NT2/D1 (cell line): Measurements from ENCODE around the gene AGBL1.

ENCODE experiments used
- DNase-seq: peaks from one replicate; pipeline ENCODE4 v3.0.0-alpha.2; 2011; ENCODE audit warnings: low read depth, low spot score
- H3K27me3 ChIP-seq: 2 replicates; pipeline ENCODE4 v1.6.0; 2011; ENCODE audit warnings: mild to moderate bottlenecking; ENCODE audit not compliant: insufficient read length, insufficient read depth
- H3K36me3 ChIP-seq: 2 replicates; pipeline ENCODE4 v1.6.1; 2011; ENCODE audit warnings: mild to moderate bottlenecking, low read length, mixed read lengths; ENCODE audit not compliant: insufficient read depth, insufficient read length
- H3K4me1 ChIP-seq: 2 replicates; pipeline ENCODE4 v1.5.1; 2011; ENCODE audit not compliant: insufficient read depth, insufficient read length
- H3K4me3 ChIP-seq: 2 replicates; pipeline ENCODE4 v1.5.1; 2011; ENCODE audit warnings: low read depth; ENCODE audit not compliant: insufficient read length
- H3K9ac ChIP-seq: 2 replicates; pipeline ENCODE4 v1.6.0; 2011; ENCODE audit warnings: low read depth; ENCODE audit not compliant: insufficient read length
- H3K9me3 ChIP-seq: 2 replicates; pipeline ENCODE4 v1.5.1; 2011; ENCODE audit warnings: mild to moderate bottlenecking, low read length; ENCODE audit not compliant: insufficient read depth
- SUZ12 ChIP-seq: IDR thresholded peaks from 2 replicates; pipeline ENCODE4 v1.6.1; 2011; ENCODE audit not compliant: insufficient read length, insufficient read depth; ENCODE audit errors: extremely low read depth
- YY1 ChIP-seq: IDR thresholded peaks from 2 replicates; pipeline ENCODE4 v1.6.1; 2011; ENCODE audit not compliant: insufficient read length, insufficient read depth
- ZNF274 ChIP-seq: IDR thresholded peaks from 2 replicates; pipeline ENCODE4 v1.6.1; 2011; ENCODE audit warnings: mild to moderate bottlenecking, low read depth, low read length

AGBL1 gene

GRCh38 chr15:86237111-86237500 is 157.4 kb downstream of the AGBL1 start:
- Histone ChIP-seq H3K9me3 (no peaks in the 10 kb centered on the region), H3K9ac (peak overlapping the region; percentile 46), H3K27me3 (no peaks in the 10 kb centered on the region), H3K4me3 (no peak overlapping the region), H3K4me1 (peaks cover 3% of the 10 kb centered on the region), H3K36me3 (no peaks in the 10 kb centered on the region)
- TF ChIP-seq ZNF274 (no peak), YY1 (no peak), SUZ12 (no peak)
- no peak for DNase-seq

GRCh38 chr15:86247249-86247955 is 167.7 kb downstream of the AGBL1 start:
- no peak overlapping the region for H3K4me3 ChIP-seq
- TF ChIP-seq YY1 (no peak), ZNF274 (no peak), SUZ12 (no peak)
- no peaks in the 10 kb centered on the region for H3K9me3 ChIP-seq
- H3K9ac ChIP-seq: no peak overlapping the region
- H3K4me1 ChIP-seq: no peaks in the 10 kb centered on the region
- H3K27me3 ChIP-seq: no peaks in the 10 kb centered on the region
- DNase-seq: no peak
- H3K36me3 ChIP-seq: no peaks in the 10 kb centered on the region

GRCh38 chr15:86255247-86255646 is 175.6 kb downstream of the AGBL1 start:
- no peaks in the 10 kb centered on the region for H3K36me3 ChIP-seq
- TF ChIP-seq ZNF274 (no peak), SUZ12 (no peak)
- H3K9ac ChIP-seq: no peak overlapping the region
- H3K4me3 ChIP-seq: no peak overlapping the region
- H3K9me3 ChIP-seq: no peaks in the 10 kb centered on the region
- H3K27me3 ChIP-seq: no peaks in the 10 kb centered on the region
- no peaks in the 10 kb centered on the region for H3K4me1 ChIP-seq
- DNase-seq: no peak

GRCh38 chr15:86256628-86257027 is 177.0 kb downstream of the AGBL1 start:
- H3K9ac ChIP-seq: no peak overlapping the region
- TF ChIP-seq YY1 (no peak), SUZ12 (no peak), ZNF274 (no peak)
- H3K4me3 ChIP-seq: no peak overlapping the region
- no peaks in the 10 kb centered on the region for H3K4me1 ChIP-seq
- no peaks in the 10 kb centered on the region for H3K9me3 ChIP-seq
- H3K27me3 ChIP-seq: no peaks in the 10 kb centered on the region
- DNase-seq: no peak
- no peaks in the 10 kb centered on the region for H3K36me3 ChIP-seq

- H3K4me3 ChIP-seq: no peak overlapping the region
- no peaks in the 10 kb centered on the region for H3K4me1 ChIP-seq
- no peak for DNase-seq
- no peak overlapping the region for H3K9ac ChIP-seq
- TF ChIP-seq SUZ12: no peak
- no peak for TF ChIP-seq ZNF274
- TF ChIP-seq YY1: no peak
- H3K9me3 ChIP-seq: no peaks in the 10 kb centered on the region
- no peaks in the 10 kb centered on the region for H3K36me3 ChIP-seq
- H3K27me3 ChIP-seq: no peaks in the 10 kb centered on the region
Observed at GRCh38 chr15:86259589-86259988, 179.9 kb downstream of the AGBL1 start.

- Histone ChIP-seq H3K9me3 (no peaks in the 10 kb centered on the region), H3K9ac (no peak overlapping the region), H3K4me1 (no peaks in the 10 kb centered on the region), H3K4me3 (no peak overlapping the region), H3K27me3 (no peaks in the 10 kb centered on the region), H3K36me3 (no peaks in the 10 kb centered on the region)
- TF ChIP-seq SUZ12: no peak
- TF ChIP-seq ZNF274: no peak
- no peak for TF ChIP-seq YY1
- DNase-seq: no peak
Observed at GRCh38 chr15:86263230-86263629, 183.6 kb downstream of the AGBL1 start.

- Histone ChIP-seq H3K9me3 (no peaks in the 10 kb centered on the region), H3K27me3 (no peaks in the 10 kb centered on the region), H3K4me3 (no peak overlapping the region), H3K4me1 (no peaks in the 10 kb centered on the region), H3K36me3 (no peaks in the 10 kb centered on the region), H3K9ac (no peak overlapping the region)
- no peak for DNase-seq
- no peak for TF ChIP-seq YY1
- no peak for TF ChIP-seq SUZ12
- no peak for TF ChIP-seq ZNF274
Observed at GRCh38 chr15:86266896-86267484, 187.3 kb downstream of the AGBL1 start.
